IPS-15b (cell line): ENCODE measurements around the gene LRRC49.

Experiments
- H3K27me3 ChIP-seq: one replicate; pipeline ENCODE4 v1.6.1; 2013; ENCODE audit warnings: low read length; ENCODE audit not compliant: control insufficient read depth, insufficient read depth
- H3K36me3 ChIP-seq: one replicate; pipeline ENCODE4 v1.6.1; 2013; ENCODE audit warnings: low read length; ENCODE audit not compliant: control insufficient read depth, insufficient read depth
- H3K4me1 ChIP-seq: one replicate; pipeline ENCODE4 v1.6.1; 2013; ENCODE audit warnings: mild to moderate bottlenecking, low read length; ENCODE audit not compliant: control insufficient read depth, insufficient read depth
- H3K4me3 ChIP-seq: one replicate; pipeline ENCODE4 v1.5.1; 2013; ENCODE audit warnings: low read depth, low read length
- H3K9ac ChIP-seq: one replicate; pipeline ENCODE4 v1.6.1; 2013; ENCODE audit warnings: low read depth, mild to moderate bottlenecking, low read length
- H3K9me3 ChIP-seq: one replicate; pipeline ENCODE4 v1.6.1; 2013; ENCODE audit warnings: mild to moderate bottlenecking, low read length; ENCODE audit not compliant: control insufficient read depth, insufficient read depth

Gene LRRC49

GRCh38 chr15:71049706-71050422 is 157.2 kb downstream of the LRRC49 start:
- H3K4me3 ChIP-seq = no peak overlapping the region
- no peaks in the 10 kb centered on the region for H3K27me3 ChIP-seq
- no peaks in the 10 kb centered on the region for H3K9me3 ChIP-seq
- no peaks in the 10 kb centered on the region for H3K36me3 ChIP-seq
- H3K9ac ChIP-seq = no peak overlapping the region
- peaks cover 10% of the 10 kb centered on the region for H3K4me1 ChIP-seq

- peaks cover 10% of the 10 kb centered on the region for H3K4me1 ChIP-seq
- H3K9ac ChIP-seq = no peak overlapping the region
- no peaks in the 10 kb centered on the region for H3K9me3 ChIP-seq
- H3K4me3 ChIP-seq = no peak overlapping the region
- no peaks in the 10 kb centered on the region for H3K36me3 ChIP-seq
- H3K27me3 ChIP-seq = no peaks in the 10 kb centered on the region
These were observed 157.8 kb downstream of the LRRC49 start for GRCh38 chr15:71050461-71050860.

GRCh38 chr15:71051539-71051938 is 158.9 kb downstream of the LRRC49 start:
- peaks cover 10% of the 10 kb centered on the region for H3K4me1 ChIP-seq
- H3K4me3 ChIP-seq = no peak overlapping the region
- no peaks in the 10 kb centered on the region for H3K27me3 ChIP-seq
- no peaks in the 10 kb centered on the region for H3K9me3 ChIP-seq
- no peaks in the 10 kb centered on the region for H3K36me3 ChIP-seq
- no peak overlapping the region for H3K9ac ChIP-seq

- Histone ChIP-seq H3K4me3 (no peak overlapping the region), H3K9ac (no peak overlapping the region)
These were observed 159.7 kb downstream of the LRRC49 start for GRCh38 chr15:71052356-71052755.

GRCh38 chr15:71054286-71054952 is 161.8 kb downstream of the LRRC49 start:
- Histone ChIP-seq H3K36me3 (no peaks in the 10 kb centered on the region), H3K4me1 (peaks cover 10% of the 10 kb centered on the region), H3K9me3 (no peaks in the 10 kb centered on the region), H3K4me3 (no peak overlapping the region), H3K9ac (no peak overlapping the region), H3K27me3 (no peaks in the 10 kb centered on the region)

More at GRCh38 chr15:71052356-71052755, 159.7 kb downstream of the LRRC49 start:
- H3K27me3 ChIP-seq = no peaks in the 10 kb centered on the region
- H3K9me3 ChIP-seq = no peaks in the 10 kb centered on the region
- H3K4me1 ChIP-seq = peaks cover 10% of the 10 kb centered on the region
- H3K36me3 ChIP-seq = no peaks in the 10 kb centered on the region

GRCh38 chr15:71055461-71055860 is 162.8 kb downstream of the LRRC49 start:
- no peaks in the 10 kb centered on the region for H3K36me3 ChIP-seq
- H3K9ac ChIP-seq = no peak overlapping the region
- peaks cover 1% of the 10 kb centered on the region for H3K4me1 ChIP-seq
- no peak overlapping the region for H3K4me3 ChIP-seq
- H3K27me3 ChIP-seq = no peaks in the 10 kb centered on the region
- H3K9me3 ChIP-seq = no peaks in the 10 kb centered on the region

GRCh38 chr15:71056111-71056510 is 163.5 kb downstream of the LRRC49 start:
- Histone ChIP-seq H3K4me1 (no peaks in the 10 kb centered on the region), H3K4me3 (no peak overlapping the region), H3K36me3 (no peaks in the 10 kb centered on the region), H3K27me3 (no peaks in the 10 kb centered on the region), H3K9ac (no peak overlapping the region), H3K9me3 (no peaks in the 10 kb centered on the region)

GRCh38 chr15:71057143-71057542 is 164.5 kb downstream of the LRRC49 start:
- H3K9me3 ChIP-seq = no peaks in the 10 kb centered on the region
- no peaks in the 10 kb centered on the region for H3K27me3 ChIP-seq
- H3K9ac ChIP-seq = no peak overlapping the region
- no peaks in the 10 kb centered on the region for H3K4me1 ChIP-seq
- H3K36me3 ChIP-seq = no peaks in the 10 kb centered on the region
- no peak overlapping the region for H3K4me3 ChIP-seq

- no peaks in the 10 kb centered on the region for H3K4me1 ChIP-seq
- H3K9ac ChIP-seq = no peak overlapping the region
- no peaks in the 10 kb centered on the region for H3K9me3 ChIP-seq
- no peaks in the 10 kb centered on the region for H3K36me3 ChIP-seq
- H3K27me3 ChIP-seq = no peaks in the 10 kb centered on the region
- no peak overlapping the region for H3K4me3 ChIP-seq
These were observed 165.0 kb downstream of the LRRC49 start for GRCh38 chr15:71057581-71057980.

GRCh38 chr15:71060983-71061382 is 168.4 kb downstream of the LRRC49 start:
- H3K27me3 ChIP-seq = no peaks in the 10 kb centered on the region
- no peak overlapping the region for H3K9ac ChIP-seq
- H3K4me3 ChIP-seq = no peak overlapping the region
- no peaks in the 10 kb centered on the region for H3K9me3 ChIP-seq
- no peaks in the 10 kb centered on the region for H3K36me3 ChIP-seq
- H3K4me1 ChIP-seq = no peaks in the 10 kb centered on the region

- H3K9ac ChIP-seq = no peak overlapping the region
- no peaks in the 10 kb centered on the region for H3K9me3 ChIP-seq
These were observed 174.4 kb downstream of the LRRC49 start for GRCh38 chr15:71066983-71067382.

GRCh38 chr15:71069693-71070092 is 177.1 kb downstream of the LRRC49 start:
- no peaks in the 10 kb centered on the region for H3K9me3 ChIP-seq
- no peaks in the 10 kb centered on the region for H3K27me3 ChIP-seq
- no peak overlapping the region for H3K9ac ChIP-seq
- no peaks in the 10 kb centered on the region for H3K4me1 ChIP-seq
- H3K4me3 ChIP-seq = no peak overlapping the region
- no peaks in the 10 kb centered on the region for H3K36me3 ChIP-seq

More at GRCh38 chr15:71066983-71067382, 174.4 kb downstream of the LRRC49 start:
- Histone ChIP-seq H3K4me1 (no peaks in the 10 kb centered on the region), H3K36me3 (no peaks in the 10 kb centered on the region), H3K4me3 (no peak overlapping the region), H3K27me3 (no peaks in the 10 kb centered on the region)
